ENCODE measurements around the gene CACNB4.
A peak's percentile ranks its signal among the peaks of the same experiment; 100 is the strongest.
"Not testable (repeated sequence)": the region's sequence is repeated elsewhere in the genome, so short reads cannot be mapped to it uniquely, and the experiment has no call there.

CACNB4 gene

GRCh38 chr2:151891566-151892194 is 207.2 kb downstream of the CACNB4 start:
- DNase-seq = no peak

GRCh38 chr2:151887164-151887563 is 211.7 kb downstream of the CACNB4 start:
- DNase-seq = no peak

GRCh38 chr2:151886241-151886640 is 212.6 kb downstream of the CACNB4 start:
- peak; percentile 59 to 76 for DNase-seq

GRCh38 chr2:151882786-151883445 is 215.9 kb downstream of the CACNB4 start:
- no peak for DNase-seq

- DNase-seq = no peak
Observed at GRCh38 chr2:151881342-151881741, 217.5 kb downstream of the CACNB4 start.

- no peak for DNase-seq
Observed at GRCh38 chr2:151880586-151880985, 218.3 kb downstream of the CACNB4 start.

GRCh38 chr2:151878655-151879563 is 219.9 kb downstream of the CACNB4 start:
- DNase-seq = no peak

GRCh38 chr2:151878204-151878603 is 220.6 kb downstream of the CACNB4 start:
- DNase-seq = no peak

- not testable (repeated sequence) for DNase-seq
Observed at GRCh38 chr2:151875631-151876030, 223.2 kb downstream of the CACNB4 start.

GRCh38 chr2:151872463-151872862 is 226.4 kb downstream of the CACNB4 start:
- no peak for DNase-seq

- no peak for DNase-seq
Observed at GRCh38 chr2:151869291-151869690, 229.6 kb downstream of the CACNB4 start.

GRCh38 chr2:151862700-151863099 is 236.1 kb downstream of the CACNB4 start:
- DNase-seq = no peak

GRCh38 chr2:151861174-151861573 is 237.7 kb downstream of the CACNB4 start:
- DNase-seq = no peak

GRCh38 chr2:151860613-151861146 is 238.2 kb downstream of the CACNB4 start:
- no peak for DNase-seq

GRCh38 chr2:151860210-151860609 is 238.6 kb downstream of the CACNB4 start:
- no peak for DNase-seq

- DNase-seq = no peak
Observed at GRCh38 chr2:151857650-151858049, 241.2 kb downstream of the CACNB4 start.

GRCh38 chr2:151855111-151855510 is 243.7 kb downstream of the CACNB4 start:
- no peak for DNase-seq

- no peak for DNase-seq
Observed at GRCh38 chr2:151853070-151853758, 245.6 kb downstream of the CACNB4 start.

- no peak for DNase-seq
Observed at GRCh38 chr2:151852260-151853069, 246.4 kb downstream of the CACNB4 start.

- DNase-seq = no peak
Observed at GRCh38 chr2:151851761-151852160, 247.1 kb downstream of the CACNB4 start.

GRCh38 chr2:151849413-151850010 is 249.3 kb downstream of the CACNB4 start:
- peak in 1 of 2 experiments; percentile 7 for DNase-seq

Measured in SHP77 (cell line).